ENCODE measurements around the gene STPG3.

Gene STPG3

GRCh38 chr9:137295849-137296669 is 45.0 kb downstream of the STPG3 start:
- Histone ChIP-seq H3K36me3 (replicated peaks) (no peaks in the 10 kb centered on the region), H3K4me3 (ENCODE audit: low read depth, low read length) (peak overlapping the region; percentile 46), H3K27ac (peak overlapping the region; percentile 83), H3K27me3 (replicated peaks) (no peaks in the 10 kb centered on the region)
- in situ Hi-C loops (cut with HindIII; ENCODE audit: low pct_ligation_motif_present, low sequenced_read_pairs) = no loop called here
- no peak for TF ChIP-seq CTCF (IDR thresholded peaks at IDR 0.05; ENCODE audit: low read depth, low read length, missing control alignments)
- DNase-seq = no peak

DNA sequence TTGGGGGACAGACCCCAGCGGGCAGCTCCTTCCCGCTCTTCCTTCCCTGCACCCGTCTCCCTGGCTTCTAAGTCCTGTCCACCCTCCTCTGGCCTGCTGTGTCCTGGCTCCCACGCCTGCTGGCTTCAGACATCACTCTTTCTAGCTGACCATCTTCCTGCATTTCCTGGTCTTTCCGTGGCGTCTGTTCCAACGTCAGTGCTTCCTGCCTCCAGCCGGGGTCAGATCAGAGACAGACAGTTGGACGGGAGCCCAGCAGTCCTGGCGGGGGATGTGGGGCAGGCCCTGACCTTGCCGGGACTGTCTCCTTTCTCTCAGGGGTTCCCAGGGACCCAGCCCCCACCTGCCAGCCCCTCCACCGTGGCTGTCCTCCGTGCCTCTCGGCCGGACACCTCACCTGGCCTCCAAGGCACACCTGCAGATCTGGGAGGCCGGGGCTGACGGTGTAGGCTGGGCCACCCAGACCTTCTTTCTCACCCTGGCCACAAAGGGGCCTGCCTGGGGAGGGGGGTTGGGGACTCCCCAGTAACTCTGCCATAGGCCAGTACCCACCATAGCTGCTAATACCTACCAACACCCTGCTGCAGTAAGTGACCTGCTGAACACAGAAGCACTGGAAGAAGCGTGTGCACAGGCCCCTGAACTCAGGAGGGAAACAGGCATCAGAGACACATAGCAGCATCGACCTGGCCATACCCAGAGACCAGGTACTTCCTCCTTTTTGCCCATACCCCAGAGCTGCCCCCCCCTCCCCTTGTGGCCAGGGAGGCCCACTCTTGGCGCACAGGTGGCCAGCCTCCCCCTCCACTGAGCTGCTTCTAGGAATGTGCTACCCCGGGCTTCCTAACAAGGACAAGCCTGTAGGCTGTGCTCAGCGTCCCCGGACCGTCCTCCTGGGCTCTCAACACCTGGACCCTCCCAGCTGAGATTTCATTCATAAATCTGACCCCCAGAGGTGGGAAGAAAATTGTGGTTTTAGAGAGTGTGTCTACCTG is 45.9 kb downstream of the STPG3 start:
- TF ChIP-seq CTCF (IDR thresholded peaks at IDR 0.05; ENCODE audit: low read depth, low read length, missing control alignments) = no peak

DNA sequence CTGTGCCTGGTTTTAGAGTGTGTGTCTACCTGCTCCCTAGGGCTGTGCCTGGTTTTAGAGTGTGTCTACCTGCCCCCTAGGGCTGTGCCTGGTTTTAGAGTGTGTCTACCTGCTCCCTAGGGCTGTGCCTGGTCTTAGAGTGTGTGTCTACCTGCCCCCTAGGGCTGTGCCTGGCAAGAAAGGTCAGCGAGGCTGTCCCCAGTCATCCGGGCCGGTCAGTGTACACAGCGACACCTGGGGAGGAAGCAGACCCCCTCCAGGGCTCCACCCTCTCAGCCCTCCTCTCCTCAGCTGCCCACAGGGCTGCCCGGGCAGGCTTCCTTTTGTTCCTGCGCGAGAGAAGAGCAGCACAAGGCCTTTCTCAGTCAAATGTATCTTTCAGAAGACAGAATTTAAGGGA is 46.9 kb downstream of the STPG3 start:
- Histone ChIP-seq H3K36me3 (replicated peaks) (no peaks in the 10 kb centered on the region), H3K27me3 (replicated peaks) (no peaks in the 10 kb centered on the region), H3K4me3 (ENCODE audit: low read depth, low read length) (no peak overlapping the region), H3K27ac (peak overlapping the region; percentile 55)
- TF ChIP-seq CTCF (IDR thresholded peaks at IDR 0.05; ENCODE audit: low read depth, low read length, missing control alignments) = no peak
- no peak for DNase-seq
- in situ Hi-C loops (cut with HindIII; ENCODE audit: low pct_ligation_motif_present, low sequenced_read_pairs) = no loop called here

More for the DNA sequence above, 45.9 kb downstream of the STPG3 start:
- peak; percentile 86 for DNase-seq
- H3K4me3 ChIP-seq (ENCODE audit: low read depth, low read length) = peak overlapping the region; percentile 46
- H3K27me3 ChIP-seq (replicated peaks) = no peaks in the 10 kb centered on the region
- no peaks in the 10 kb centered on the region for H3K36me3 ChIP-seq (replicated peaks)
- in situ Hi-C loops (cut with HindIII; ENCODE audit: low pct_ligation_motif_present, low sequenced_read_pairs) = no loop called here
- H3K27ac ChIP-seq = peak overlapping the region; percentile 83

DNA sequence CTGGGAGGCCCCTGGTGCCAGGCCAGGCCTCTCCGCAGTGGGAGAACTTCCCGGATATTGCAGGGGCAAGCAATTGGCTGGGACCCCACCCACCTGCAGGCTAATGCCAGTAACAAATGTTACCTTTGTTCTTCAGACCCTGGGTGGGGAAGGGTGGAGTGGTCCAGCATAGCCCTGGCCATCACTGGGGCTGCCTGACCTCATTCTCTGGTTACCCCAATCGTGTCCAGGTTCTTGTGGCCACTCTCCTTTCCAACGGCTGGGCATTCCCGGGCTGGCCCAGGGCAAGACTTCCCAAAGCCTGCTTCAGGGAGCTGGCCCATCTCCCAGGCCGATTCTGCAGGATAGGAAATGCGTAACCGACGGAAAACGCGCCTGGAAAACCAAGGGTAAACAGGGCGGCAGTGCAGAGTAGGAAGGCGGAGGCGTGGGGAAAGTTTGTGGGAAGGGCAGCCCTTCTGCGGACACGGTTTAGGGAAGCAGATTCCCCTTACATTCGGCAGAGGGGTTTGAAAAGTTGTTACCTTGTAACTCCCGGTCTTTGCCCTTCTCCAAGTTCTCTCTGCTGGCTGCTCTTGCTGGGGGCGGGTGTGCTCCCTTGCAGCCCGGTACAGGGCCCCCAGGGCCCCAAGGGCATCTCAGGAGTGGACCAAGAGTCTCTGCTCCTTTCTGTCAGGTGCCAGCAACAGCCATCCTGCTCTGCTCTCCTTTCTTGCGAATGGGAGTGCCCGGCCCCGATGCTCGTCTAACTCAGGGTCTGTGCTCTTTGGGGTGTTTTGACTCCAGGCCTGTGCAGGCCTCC is 47.5 kb downstream of the STPG3 start:
- H3K27me3 ChIP-seq (replicated peaks) = no peaks in the 10 kb centered on the region

More for the DNA sequence above, 47.5 kb downstream of the STPG3 start:
- H3K4me3 ChIP-seq (ENCODE audit: low read depth, low read length) = no peak overlapping the region
- H3K36me3 ChIP-seq (replicated peaks) = no peaks in the 10 kb centered on the region
- in situ Hi-C loops (cut with HindIII; ENCODE audit: low pct_ligation_motif_present, low sequenced_read_pairs) = no loop called here
- peak; percentile 61 for DNase-seq
- peak overlapping the region; percentile 55 for H3K27ac ChIP-seq
- no peak for TF ChIP-seq CTCF (IDR thresholded peaks at IDR 0.05; ENCODE audit: low read depth, low read length, missing control alignments)

Measured in brain microvascular endothelial cell (primary cell).